Hepatic stellate cell (primary cell): Measurements from ENCODE around the gene TKTL2.
"Not testable (repeated sequence)": the region's sequence is repeated elsewhere in the genome, so short reads cannot be mapped to it uniquely, and the experiment has no call there.

Source experiments
- DNase-seq: peaks from one replicate; pipeline ENCODE4 v3.0.0; 2011; ENCODE audit warnings: low spot score

TKTL2 gene

GRCh38 chr4:163447481-163447880, 26.1 kb downstream of the TKTL2 start:
- DNase-seq: no peak

GRCh38 chr4:163447023-163447422, 26.5 kb downstream of the TKTL2 start:
- not testable (repeated sequence) for DNase-seq

GRCh38 chr4:163440040-163440439, 33.5 kb downstream of the TKTL2 start:
- no peak for DNase-seq
